ENCODE results near the gene UBE2S.

Gene UBE2S

GRCh38 chr19:55442372-55442961 is 34.9 kb upstream of the UBE2S start:
- no peak for TF ChIP-seq SIN3A (IDR thresholded peaks at IDR 0.05; ENCODE audit: borderline replicate concordance, insufficient read depth, low read length)
- TF ChIP-seq TAF1 (IDR thresholded peaks at IDR 0.05; ENCODE audit: borderline replicate concordance, insufficient read depth, low read length) = no peak
- TF ChIP-seq REST (IDR thresholded peaks at IDR 0.05; ENCODE audit: insufficient read depth in 1 of 2, low read depth in 2 of 2, low read length in 2 of 2) = no peak
- TF ChIP-seq FOXP2 (optimal IDR thresholded peaks at IDR 0.05; ENCODE audit: borderline replicate concordance, extremely low read depth, extremely low read length, insufficient read depth) = no peak
- no peak for TF ChIP-seq POLR2AphosphoS5 (IDR thresholded peaks at IDR 0.05; ENCODE audit: low read depth, low read length)

- TF ChIP-seq FOXP2 (optimal IDR thresholded peaks at IDR 0.05; ENCODE audit: borderline replicate concordance, extremely low read depth, extremely low read length, insufficient read depth) = no peak
- TF ChIP-seq TAF1 (IDR thresholded peaks at IDR 0.05; ENCODE audit: borderline replicate concordance, insufficient read depth, low read length) = no peak
- no peak for TF ChIP-seq POLR2AphosphoS5 (IDR thresholded peaks at IDR 0.05; ENCODE audit: low read depth, low read length)
- no peak for TF ChIP-seq SIN3A (IDR thresholded peaks at IDR 0.05; ENCODE audit: borderline replicate concordance, insufficient read depth, low read length)
Measured at GRCh38 chr19:55441692-55442321, 34.2 kb upstream of the UBE2S start.

GRCh38 chr19:55441319-55441691 is 33.7 kb upstream of the UBE2S start:
- TF ChIP-seq SIN3A (IDR thresholded peaks at IDR 0.05; ENCODE audit: borderline replicate concordance, insufficient read depth, low read length) (no peak), TAF1 (IDR thresholded peaks at IDR 0.05; ENCODE audit: borderline replicate concordance, insufficient read depth, low read length) (no peak), FOXP2 (optimal IDR thresholded peaks at IDR 0.05; ENCODE audit: borderline replicate concordance, extremely low read depth, extremely low read length, insufficient read depth) (no peak), POLR2AphosphoS5 (IDR thresholded peaks at IDR 0.05; ENCODE audit: low read depth, low read length) (no peak), REST (IDR thresholded peaks at IDR 0.05; ENCODE audit: insufficient read depth in 1 of 2, low read depth in 2 of 2, low read length in 2 of 2) (no peak)

- TF ChIP-seq FOXP2 (optimal IDR thresholded peaks at IDR 0.05; ENCODE audit: borderline replicate concordance, extremely low read depth, extremely low read length, insufficient read depth) (no peak), REST (IDR thresholded peaks at IDR 0.05; ENCODE audit: insufficient read depth in 1 of 2, low read depth in 2 of 2, low read length in 2 of 2) (0 out of 4 replicates have a peak, but pooled peaks of 1 of the 2 experiments have one; percentile 9), POLR2AphosphoS5 (IDR thresholded peaks at IDR 0.05; ENCODE audit: low read depth, low read length) (no peak)
Measured at GRCh38 chr19:55440411-55441105, 33.0 kb upstream of the UBE2S start.

- TF ChIP-seq REST (IDR thresholded peaks at IDR 0.05; ENCODE audit: insufficient read depth in 1 of 2, low read depth in 2 of 2, low read length in 2 of 2) (0 out of 4 replicates have a peak, but pooled peaks of 1 of the 2 experiments have one; percentile 15), TAF1 (IDR thresholded peaks at IDR 0.05; ENCODE audit: borderline replicate concordance, insufficient read depth, low read length) (no peak)
Measured at GRCh38 chr19:55439052-55439451, 31.5 kb upstream of the UBE2S start.
